PC-3 (cell line): Measurements from ENCODE around the gene GET3. TPM values are rescaled to one million over a fixed set of nuclear protein-coding genes. Genes with fewer than 3 reads are reported as not detected.

Experiments used
- ATAC-seq: fragments of 200-7000 bp; cut with Tn5 transposase; 2 replicates; pipeline ENCODE4 v1.9.1; 2020; ENCODE audit warnings: mild to moderate bottlenecking, moderate library complexity
- BruUV-seq: library from RNA; stranded (reverse); fragments of 400-500 nt; replicated peaks from 2 replicates; lab custom pipeline; 2021; lab: Mats Ljungman, UMichigan
- CTCF ChIA-PET: fragments of 300-600 bp; sonication (Branson Sonifier 250); formaldehyde crosslinking; loops from one replicate; lab custom pipeline; 2022; ENCODE audit warnings: antibody characterized with exemption; lab: Charles Lee
- POLR2A ChIA-PET: fragments of 300-600 bp; sonication (Branson Sonifier 250); formaldehyde crosslinking; loops from one replicate; lab custom pipeline; 2022; ENCODE audit warnings: antibody characterized with exemption; ENCODE audit not compliant: unreplicated experiment; lab: Charles Lee
- DNase-seq: peaks from one replicate; pipeline ENCODE4 v3.0.0-alpha.2; 2015
- H2AFZ ChIP-seq: fragments of 300-600 bp; sonication (generic); 2 replicates; pipeline ENCODE4 v1.6.0; 2016; ENCODE audit warnings: antibody characterized with exemption, low read length
- H3F3A ChIP-seq: fragments of 300-600 bp; sonication (generic); one replicate; pipeline ENCODE4 v1.6.0; 2017; ENCODE audit warnings: antibody characterized with exemption, low read length, control low read depth, mild to moderate bottlenecking; ENCODE audit not compliant: unreplicated experiment
- H3K27ac ChIP-seq: fragments of 300-600 bp; sonication (generic); 2 replicates; pipeline ENCODE4 v1.5.1; 2016; ENCODE audit warnings: mild to moderate bottlenecking, low read length
- H3K27me3 ChIP-seq: fragments of 300-600 bp; sonication (generic); 2 replicates; pipeline ENCODE4 v1.6.1; 2016; ENCODE audit warnings: low read length, mixed read lengths
- H3K36me3 ChIP-seq: fragments of 300-600 bp; sonication (generic); 2 replicates; pipeline ENCODE4 v1.6.1; 2016; ENCODE audit warnings: low read depth, mixed run types, low read length, mixed read lengths
- H3K4me1 ChIP-seq: fragments of 300-600 bp; sonication (generic); 2 replicates; pipeline ENCODE4 v1.5.1; 2016; ENCODE audit warnings: low read length; ENCODE audit not compliant: insufficient read depth
- H3K4me2 ChIP-seq: fragments of 300-600 bp; sonication (generic); 2 replicates; pipeline ENCODE4 v1.6.0; 2016; ENCODE audit warnings: low read length
- H3K4me3 ChIP-seq: fragments of 300-600 bp; sonication (generic); 2 replicates; pipeline ENCODE4 v1.5.1; 2016; ENCODE audit warnings: mild to moderate bottlenecking, low read length, mixed read lengths
- H3K79me2 ChIP-seq: fragments of 300-600 bp; sonication (generic); 2 replicates; pipeline ENCODE4 v1.6.1; 2017; ENCODE audit warnings: low read length, mixed read lengths
- H3K9ac ChIP-seq: fragments of 300-600 bp; sonication (generic); 2 replicates; pipeline ENCODE4 v1.6.0; 2016; ENCODE audit warnings: mild to moderate bottlenecking, low read length
- H3K9me2 ChIP-seq: fragments of 300-600 bp; sonication (generic); replicated peaks from 2 replicates; pipeline ENCODE4 v1.6.1; 2016; ENCODE audit warnings: mixed run types, low read length, mixed read lengths
- H3K9me3 ChIP-seq: fragments of 300-600 bp; sonication (generic); 2 replicates; pipeline ENCODE4 v1.6.1; 2016; ENCODE audit warnings: low read length, mixed read lengths
- H4K20me1 ChIP-seq: fragments of 300-600 bp; sonication (generic); 2 replicates; pipeline ENCODE4 v1.6.1; 2016; ENCODE audit warnings: low read length, mixed read lengths
- CTCF ChIP-seq: fragments of 300-600 bp; sonication (generic); conservative IDR thresholded peaks from 2 replicates; pipeline ENCODE4 v1.5.1; 2017; ENCODE audit warnings: antibody characterized with exemption, low read depth, mild to moderate bottlenecking, low read length
- EZH2 ChIP-seq: fragments of 300-600 bp; sonication (generic); IDR thresholded peaks from one replicate; pipeline ENCODE4 v1.6.1; 2017; ENCODE audit warnings: antibody characterized with exemption, mild to moderate bottlenecking, low read length; ENCODE audit not compliant: unreplicated experiment
- EZH2phosphoT487 ChIP-seq: fragments of 300-600 bp; sonication (generic); IDR thresholded peaks from 2 replicates; pipeline ENCODE4 v1.6.1; 2018; ENCODE audit warnings: mild to moderate bottlenecking, antibody characterized with exemption, low read length, borderline replicate concordance
- intact Hi-C: fragments of 100-400 bp; cut with micrococcal nuclease; formaldehyde crosslinking; loops from 2 replicates; pipeline ENCODE4 v1.9.0; 2023
- total RNA-seq: library from RNA; depleted of rRNA; stranded (reverse); fragments of >200 nt; gene quantifications from 2 replicates; pipeline ENCODE4 v1.2.3, GENCODE V29; 2014

The GET3 gene
- total RNA-seq, 1 experiment from 2014 or later: 264 TPM

GRCh38 chr19:12777217-12778016 is 40.1 kb downstream of the GET3 start:
- H3K4me3 ChIP-seq: peak overlapping the region; percentile 68
- ChIA-PET POLR2A (interaction anchor here (0.6 to 1.4 kb wide), 2 partner anchors 14 to 96 kb away, joined by 11 to 17 read pairs; partner anchors contain the start of gene JUNB), CTCF (interaction anchor here (0.6 to 1.3 kb wide), 10 partner anchors 11 to 334 kb away, joined by 3 to 6 read pairs (median 4); no protein-coding TSS in a partner anchor)
- H3K27me3 ChIP-seq: no peaks in the 10 kb centered on the region
- H3K36me3 ChIP-seq: no peaks in the 10 kb centered on the region
- no TSS peak for BruUV-seq
- no peaks in the 10 kb centered on the region for H4K20me1 ChIP-seq
- no peaks in the 10 kb centered on the region for H3K9me3 ChIP-seq
- no peaks in the 10 kb centered on the region for H3K79me2 ChIP-seq
- no peak for TF ChIP-seq EZH2
- TF ChIP-seq CTCF: peak; percentile 99
- TF ChIP-seq EZH2phosphoT487: no peak
- H2AFZ ChIP-seq: peak overlapping the region; percentile 86
- peak overlapping the region; percentile 89 for H3K4me2 ChIP-seq
- peak overlapping the region; percentile 59 for H3K9ac ChIP-seq
- ATAC-seq (peak; percentile 55), DNase-seq (peak; percentile 89)
- intact Hi-C loops: loop anchor here (1.0 to 5.0 kb wide), 2 partner anchors 19 to 70 kb away; no protein-coding TSS in a partner anchor
- H3K9me2 ChIP-seq: no peaks in the 10 kb centered on the region
- H3K4me1 ChIP-seq: peaks cover 36% of the 10 kb centered on the region
- peaks cover 4% of the 10 kb centered on the region for H3F3A ChIP-seq
- H3K27ac ChIP-seq: peak overlapping the region; percentile 33; the same call in 1 of the 2 replicates

GRCh38 chr19:12778017-12778904 is 41.0 kb downstream of the GET3 start:
- DNase-seq (peak; percentile 58), ATAC-seq (peak; percentile 23)
- Histone ChIP-seq H3F3A (peaks cover 5% of the 10 kb centered on the region), H3K4me3 (peak overlapping the region; percentile 68), H3K36me3 (no peaks in the 10 kb centered on the region), H3K4me1 (peaks cover 44% of the 10 kb centered on the region), H3K9me2 (no peaks in the 10 kb centered on the region), H2AFZ (peak overlapping the region; percentile 86), H3K4me2 (peak overlapping the region; percentile 89), H3K27ac (peak overlapping the region; percentile 33; the same call in 1 of the 2 replicates), H4K20me1 (no peaks in the 10 kb centered on the region), H3K27me3 (no peaks in the 10 kb centered on the region), H3K9me3 (no peaks in the 10 kb centered on the region), H3K79me2 (no peaks in the 10 kb centered on the region), H3K9ac (peak overlapping the region; percentile 59)
- no peak for TF ChIP-seq EZH2phosphoT487
- no peak for TF ChIP-seq EZH2
- no peak for TF ChIP-seq CTCF
- intact Hi-C loops: loop anchor here (5.0 kb wide), 1 partner anchor 69 kb away; no protein-coding TSS in a partner anchor
- CTCF ChIA-PET: interaction anchor here (0.6 to 1.3 kb wide), 6 partner anchors 11 to 1403 kb away, joined by 3 to 6 read pairs (median 4); no protein-coding TSS in a partner anchor
- POLR2A ChIA-PET: interaction anchor here (0.6 to 1.4 kb wide), 3 partner anchors 13 to 95 kb away, joined by 8 to 17 read pairs (median 11); partner anchors contain the start of gene JUNB
- BruUV-seq: TSS peak; percentile 44
